HG03442 (cell line): ENCODE results near the gene CDH5.

Experiments
- ATAC-seq: cut with Tn5 transposase; IDR thresholded peaks from one replicate; pipeline ENCODE4 v1.9.1; 2021; ENCODE audit warnings: mild to moderate bottlenecking, moderate library complexity; ENCODE audit not compliant: unreplicated experiment

CDH5 gene

DNA sequence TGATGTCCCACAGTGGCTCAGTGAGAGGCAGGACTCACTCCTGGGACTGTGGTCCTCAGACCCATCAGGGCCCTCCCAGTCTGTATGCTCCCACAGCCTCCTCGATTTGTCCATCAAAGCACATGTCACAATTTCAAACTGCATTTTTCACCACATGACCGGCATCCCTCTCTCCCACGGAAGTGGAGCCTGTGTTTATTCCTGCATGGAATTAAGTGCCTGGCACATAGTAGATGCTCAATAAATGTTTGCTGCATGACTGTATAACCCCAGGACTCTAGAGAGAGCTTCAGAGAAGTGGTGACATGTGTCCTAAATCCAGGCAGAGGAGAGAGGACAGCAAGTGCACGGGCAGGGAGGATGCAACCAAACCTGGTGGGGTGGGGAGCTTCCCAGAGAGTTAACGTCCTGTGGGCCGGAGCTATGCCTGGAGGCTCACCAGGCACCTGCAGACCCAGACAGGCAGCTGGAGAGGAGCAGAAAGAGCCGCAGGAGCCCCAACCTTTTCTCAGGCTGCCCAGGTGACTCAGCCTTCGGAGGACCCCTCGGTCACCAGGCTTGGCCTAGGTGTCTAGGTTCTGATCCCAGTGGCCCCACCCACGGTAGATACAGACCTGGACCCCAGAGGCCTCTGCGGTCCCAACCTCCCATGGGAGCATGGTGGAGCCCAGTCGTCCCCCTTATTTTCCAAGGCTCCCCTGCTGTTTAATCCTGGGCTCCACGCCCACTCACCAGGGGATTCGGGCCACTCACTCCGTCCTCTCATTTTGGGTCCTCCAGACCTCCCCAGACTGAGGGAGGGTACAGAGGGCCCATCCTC lies 5.8 kb downstream of the CDH5 start:
- ATAC-seq = no peak

DNA sequence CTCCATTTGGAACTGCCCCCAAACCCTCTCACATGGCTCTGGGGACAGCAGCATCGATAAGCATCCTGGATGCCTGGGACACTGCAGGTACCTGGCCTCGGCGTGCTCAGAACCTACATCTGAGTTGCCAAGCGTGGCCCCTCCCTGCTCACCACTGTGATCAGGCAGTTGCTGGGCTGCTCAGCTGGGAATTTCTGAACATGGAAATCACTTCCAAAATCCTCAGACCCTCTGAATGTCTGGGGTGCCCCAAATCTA lies 6.3 kb downstream of the CDH5 start:
- no peak for ATAC-seq

DNA sequence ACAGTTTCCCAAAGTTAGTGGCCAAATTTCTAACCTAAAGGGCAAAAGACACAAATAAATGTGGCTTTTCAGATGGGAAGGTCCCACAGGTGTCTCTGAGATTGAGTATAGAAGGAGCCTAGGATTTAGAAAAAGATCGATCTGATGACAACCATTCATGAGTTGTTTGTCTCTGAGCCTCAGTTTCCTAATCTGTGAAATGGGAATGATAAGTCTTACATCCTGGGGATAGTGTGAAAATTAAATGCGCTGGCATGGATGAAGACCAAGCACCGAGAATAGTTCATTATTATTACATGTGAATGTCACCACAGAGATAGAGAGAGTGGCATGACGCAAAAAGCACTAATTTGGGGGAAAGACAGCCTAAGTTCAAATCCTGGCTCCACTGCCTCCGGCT lies 7.2 kb downstream of the CDH5 start:
- no peak for ATAC-seq

DNA sequence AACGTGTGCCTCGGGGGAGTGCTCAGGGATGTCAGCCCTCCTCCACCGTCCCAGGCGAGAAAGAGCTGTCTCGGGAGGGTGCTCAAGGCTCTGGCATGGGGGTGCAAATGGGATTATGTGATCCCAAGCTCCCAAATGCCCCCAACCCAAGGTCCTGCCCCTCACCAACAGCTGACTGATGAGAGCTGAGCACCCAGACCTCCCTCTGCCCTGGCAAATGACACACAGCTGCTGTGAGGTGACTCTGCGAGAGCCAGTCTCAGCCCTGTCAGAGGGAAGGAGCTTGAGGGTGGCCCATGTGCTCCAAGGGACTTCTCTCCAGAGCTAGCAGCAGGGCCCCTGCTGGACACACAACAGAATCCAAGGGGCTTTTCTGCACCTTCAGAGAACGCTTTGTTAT lies 7.7 kb downstream of the CDH5 start:
- no peak for ATAC-seq

DNA sequence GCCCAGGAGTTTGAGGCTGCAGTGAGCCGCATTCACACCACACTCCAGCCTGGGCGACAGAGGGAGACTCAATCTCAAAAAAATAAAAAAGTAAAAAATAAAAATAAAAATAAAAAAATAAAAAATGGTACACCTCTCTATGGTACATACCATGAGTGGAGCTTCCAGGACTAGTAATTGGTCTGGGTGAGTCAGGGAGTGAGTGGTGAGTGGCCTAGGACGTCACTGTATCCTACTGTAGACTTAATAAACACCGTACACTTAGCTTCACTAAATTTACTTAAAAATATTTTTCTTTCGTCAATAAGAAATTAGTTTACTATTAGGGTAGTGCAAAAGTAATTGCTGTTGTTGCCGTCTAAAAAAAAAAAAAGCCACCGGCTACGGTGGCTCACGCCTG lies 9.0 kb downstream of the CDH5 start:
- ATAC-seq = no peak

DNA sequence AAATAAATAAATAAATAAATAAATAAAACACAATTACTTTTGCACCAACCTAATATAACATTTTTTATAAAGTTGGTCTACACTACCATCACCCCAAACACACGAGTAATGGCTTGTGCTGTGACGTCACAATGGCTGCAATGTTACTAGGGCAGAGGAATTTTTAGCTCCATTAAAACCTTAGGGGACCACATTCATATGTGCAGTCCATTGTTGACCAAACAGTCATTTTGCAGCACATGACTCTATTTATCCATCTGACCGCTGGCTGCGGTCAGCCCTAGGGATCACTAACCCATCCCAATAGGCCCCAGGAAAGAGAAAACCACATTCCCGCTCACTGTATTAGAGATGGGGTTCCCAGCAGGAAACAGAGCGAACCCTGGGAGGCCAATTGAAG lies 9.6 kb downstream of the CDH5 start:
- no peak for ATAC-seq

DNA sequence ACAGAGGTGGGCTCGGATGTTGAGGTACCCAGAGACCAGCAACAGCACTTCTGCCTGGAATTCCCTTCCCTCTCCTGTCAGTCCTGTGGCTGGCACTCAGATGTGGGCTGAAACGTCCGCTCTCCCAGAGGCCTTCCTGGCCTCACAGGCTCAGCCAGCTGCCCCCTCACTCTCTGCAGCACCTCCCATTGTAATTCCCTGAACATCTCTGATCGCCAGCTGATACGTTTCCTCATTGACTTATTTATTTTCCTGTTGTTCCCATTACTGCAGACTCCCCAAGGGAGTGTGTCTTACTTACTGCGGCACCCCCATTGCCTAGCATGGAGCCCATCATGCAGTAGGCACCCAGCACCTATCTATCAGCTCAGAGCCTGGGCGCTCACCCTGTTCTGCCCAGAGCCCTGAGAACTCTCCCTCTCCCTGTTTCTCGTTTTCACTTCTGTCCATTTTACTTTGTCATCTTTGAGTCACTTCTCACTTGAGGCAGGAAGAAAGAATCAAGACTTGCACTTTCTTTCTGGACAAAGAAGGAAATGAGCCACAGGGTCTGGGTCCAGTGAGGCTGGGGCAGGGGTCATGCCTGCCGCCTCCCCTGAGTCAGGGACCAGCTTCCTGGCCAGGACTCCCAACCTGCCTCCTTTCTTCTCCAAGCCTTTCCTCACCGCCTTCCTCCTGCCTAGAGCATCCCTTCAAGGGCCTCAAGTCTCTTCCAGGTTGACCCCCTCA lies 10.2 kb downstream of the CDH5 start:
- ATAC-seq = no peak

DNA sequence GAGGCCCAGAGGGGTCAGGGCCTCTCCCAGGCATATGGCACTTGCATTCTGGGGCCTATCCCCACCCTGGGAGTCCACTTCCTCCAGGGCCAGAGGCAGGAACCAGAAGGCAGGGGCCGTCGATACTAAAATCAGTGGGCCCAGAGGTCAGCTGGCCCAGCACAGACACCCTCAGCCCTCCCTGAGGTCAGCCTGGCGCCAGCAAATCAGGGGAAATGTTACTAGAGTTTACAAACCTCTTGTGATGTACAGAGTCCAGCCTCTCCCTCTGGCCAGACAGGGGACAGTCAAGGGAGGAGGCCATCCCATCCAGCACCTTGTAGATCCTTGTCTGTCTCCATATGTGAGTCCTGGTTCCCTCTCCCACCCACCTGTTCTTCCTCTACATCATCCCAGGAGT lies 10.8 kb downstream of the CDH5 start:
- ATAC-seq = no peak

DNA sequence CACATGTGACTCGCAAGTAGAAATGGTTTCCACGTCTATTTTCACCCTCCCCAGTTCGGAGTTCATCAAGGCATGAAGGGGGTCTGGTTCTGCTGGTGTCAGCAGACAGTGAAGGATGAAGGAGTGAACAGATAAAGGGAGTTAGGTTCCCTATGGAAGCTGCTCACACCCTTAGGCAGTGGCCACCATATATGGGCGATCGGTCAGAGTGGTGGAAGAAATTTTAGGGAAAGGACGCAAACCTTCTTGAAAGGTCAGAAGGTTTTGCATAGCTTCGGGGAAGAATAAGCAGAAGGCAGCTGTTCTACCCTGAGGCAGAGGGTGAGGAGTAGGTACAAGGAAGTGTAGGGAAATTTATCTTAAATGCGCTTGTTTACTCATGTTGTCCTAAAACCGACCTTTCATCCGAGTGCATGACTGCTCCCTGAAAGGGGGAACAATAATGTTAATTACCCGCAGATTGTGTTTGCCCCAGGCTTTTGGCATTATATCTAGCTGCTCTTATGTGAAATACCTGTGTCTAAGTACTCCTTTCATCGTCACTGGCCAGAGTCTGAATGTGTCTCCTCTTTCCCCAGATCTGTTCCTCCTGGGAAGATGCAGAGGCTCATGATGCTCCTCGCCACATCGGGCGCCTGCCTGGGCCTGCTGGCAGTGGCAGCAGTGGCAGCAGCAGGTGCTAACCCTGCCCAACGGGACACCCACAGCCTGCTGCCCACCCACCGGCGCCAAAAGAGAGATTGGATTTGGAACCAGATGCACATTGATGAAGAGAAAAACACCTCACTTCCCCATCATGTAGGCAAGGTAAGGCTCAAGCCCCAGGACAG lies 12.5 kb downstream of the CDH5 start:
- ATAC-seq = no peak

DNA sequence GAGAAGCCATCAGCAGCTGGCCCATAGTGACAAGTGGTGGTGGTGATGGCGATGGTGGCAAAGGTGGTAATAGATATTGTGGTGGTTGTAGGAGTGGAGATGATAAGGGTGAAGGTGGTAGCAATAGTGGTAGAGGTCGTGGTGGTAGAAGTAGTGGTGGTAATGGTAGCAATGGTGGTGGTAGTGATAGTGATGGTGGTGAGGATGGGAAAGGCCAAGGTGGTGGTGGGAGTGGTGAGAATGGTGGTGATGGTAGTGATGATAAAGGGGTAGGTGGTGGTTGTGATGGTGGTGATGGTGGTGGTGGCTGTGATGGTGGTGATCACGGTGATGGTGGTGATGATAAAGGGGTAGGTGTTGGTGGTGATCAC lies 13.1 kb downstream of the CDH5 start:
- no peak for ATAC-seq

DNA sequence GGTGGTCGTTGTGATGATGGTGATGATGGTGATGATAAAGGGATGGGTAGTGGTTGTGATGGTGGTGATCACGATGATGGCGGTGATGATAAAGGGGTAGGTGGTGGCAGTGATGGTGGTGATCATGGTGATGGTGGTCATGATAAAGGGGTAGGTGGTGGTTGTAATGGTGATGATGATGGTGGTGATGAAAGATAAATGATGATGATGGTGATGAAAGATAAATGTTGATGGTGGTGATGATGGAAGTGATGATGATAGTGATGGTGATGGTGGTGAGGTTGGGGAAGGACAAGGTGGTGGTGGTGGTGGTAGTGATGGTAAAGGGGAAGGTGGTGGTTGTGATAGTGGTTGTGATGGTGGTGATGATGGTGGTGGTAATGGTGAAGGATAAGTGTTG lies 13.9 kb downstream of the CDH5 start:
- no peak for ATAC-seq

DNA sequence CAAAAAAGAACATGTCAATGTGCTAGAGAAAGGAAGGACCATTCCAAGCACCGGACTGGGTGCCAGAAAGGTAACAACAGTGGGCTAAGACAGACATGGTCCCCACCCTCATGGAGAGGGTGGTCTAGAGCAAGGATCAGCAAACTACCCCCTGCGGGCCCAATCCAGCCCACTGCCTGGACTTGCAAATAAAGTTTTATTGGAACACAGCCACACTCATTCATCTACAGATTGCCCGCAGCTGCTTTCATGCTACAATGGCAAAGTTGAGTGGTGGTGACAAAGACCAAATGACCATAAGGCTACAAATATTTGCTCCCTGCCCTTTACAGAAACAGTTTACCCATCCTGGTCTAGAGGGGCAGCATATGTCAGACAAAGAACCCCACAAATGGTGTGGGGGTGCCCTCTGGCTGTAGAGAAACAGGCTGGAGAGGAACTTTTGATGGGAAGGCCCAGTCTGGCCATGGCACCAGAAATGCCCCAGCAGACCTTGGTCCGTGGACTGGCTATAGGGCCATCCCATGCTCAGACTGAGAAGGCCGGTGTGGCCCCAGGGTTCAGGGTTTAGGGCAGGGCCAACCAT lies 15.2 kb downstream of the CDH5 start:
- no peak for ATAC-seq

DNA sequence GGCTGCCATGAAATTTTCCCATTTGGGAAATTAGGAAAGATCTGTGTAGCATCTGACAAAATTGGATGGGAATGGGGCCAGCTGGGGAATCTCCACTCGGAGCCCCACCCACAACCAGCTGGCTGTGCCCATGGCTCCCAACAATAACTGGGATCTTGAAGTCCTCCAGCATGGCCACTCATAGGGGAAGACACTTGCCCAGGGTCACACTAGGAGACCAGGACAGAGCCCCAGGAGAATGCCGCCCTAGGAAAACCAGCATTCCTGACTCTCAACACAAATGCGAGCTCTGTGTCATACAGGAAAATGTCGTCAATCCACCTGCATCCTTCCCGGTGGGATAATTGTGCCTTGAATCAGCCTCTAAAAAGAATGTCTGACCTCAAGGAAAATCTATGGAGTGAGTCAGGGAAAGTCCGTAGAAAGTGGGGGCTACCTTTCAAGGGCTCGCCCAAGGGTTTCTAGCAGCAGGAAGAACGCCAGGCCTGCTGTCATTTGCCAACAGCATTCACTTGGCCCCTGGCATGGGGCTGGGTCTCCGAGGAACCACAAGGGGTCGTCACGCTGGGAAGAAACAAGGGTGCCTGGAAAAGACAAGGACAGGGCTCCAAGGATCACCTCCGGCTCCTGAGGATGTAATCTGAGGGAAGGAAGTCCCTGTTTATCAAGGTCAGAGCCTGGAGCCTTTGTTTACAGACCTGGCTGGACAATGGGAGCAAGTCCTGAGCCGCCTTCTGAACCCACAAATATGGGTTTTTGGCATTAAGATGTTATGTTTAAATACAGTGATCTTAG lies 15.9 kb downstream of the CDH5 start:
- no peak for ATAC-seq

DNA sequence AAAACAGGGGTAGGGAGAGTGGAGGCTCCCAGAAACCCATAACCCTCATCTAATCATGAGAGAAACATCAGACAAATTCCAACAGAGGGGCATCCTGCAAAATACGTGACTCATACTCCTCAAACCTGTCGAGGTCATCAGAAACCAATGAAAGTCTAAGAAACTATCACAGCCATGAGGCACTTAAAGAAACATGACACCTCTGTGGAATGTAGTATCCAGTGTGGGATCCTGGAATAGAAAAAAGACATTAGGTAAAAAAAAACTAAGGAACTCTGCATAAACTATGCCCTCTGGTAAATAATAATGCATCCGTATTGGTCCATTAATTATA lies 16.4 kb downstream of the CDH5 start:
- ATAC-seq = no peak

DNA sequence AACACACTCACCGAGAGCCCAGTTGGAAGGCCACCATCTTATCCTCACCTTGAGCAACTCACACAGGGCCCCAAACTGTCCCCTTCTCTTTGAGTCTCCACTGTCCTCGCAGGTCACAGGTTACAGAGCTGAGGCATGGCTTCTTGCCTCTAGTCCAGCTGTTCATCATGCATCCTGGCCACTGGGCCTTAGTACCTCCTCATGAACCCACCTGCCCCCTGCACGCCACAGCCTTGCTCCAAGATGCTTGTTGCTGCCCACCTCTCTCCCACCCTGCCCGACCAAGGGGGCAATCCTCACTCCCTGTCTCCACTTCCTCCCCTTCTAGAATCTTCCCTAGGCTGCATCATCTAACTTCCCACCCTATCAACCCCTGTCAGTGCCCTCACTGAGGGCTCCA lies 17.1 kb downstream of the CDH5 start:
- ATAC-seq = no peak

DNA sequence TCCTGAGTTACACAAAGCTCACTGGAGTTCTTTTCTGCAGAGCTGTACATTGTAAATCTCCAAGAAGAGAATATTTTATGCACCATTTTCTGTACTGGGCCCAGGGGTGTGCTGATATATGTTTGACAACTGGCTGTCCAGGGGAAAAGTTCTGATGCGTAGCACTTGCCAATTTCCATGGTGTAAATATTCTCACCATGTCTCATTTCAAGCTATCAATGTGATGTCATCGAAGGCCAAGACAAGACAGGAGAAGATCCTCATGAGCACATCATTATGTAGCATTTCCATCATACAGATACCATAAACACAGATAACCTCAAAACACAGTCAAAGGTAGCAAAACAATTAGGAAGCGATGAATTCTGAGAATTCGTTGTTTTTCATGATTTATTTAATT lies 18.9 kb downstream of the CDH5 start:
- ATAC-seq = no peak

DNA sequence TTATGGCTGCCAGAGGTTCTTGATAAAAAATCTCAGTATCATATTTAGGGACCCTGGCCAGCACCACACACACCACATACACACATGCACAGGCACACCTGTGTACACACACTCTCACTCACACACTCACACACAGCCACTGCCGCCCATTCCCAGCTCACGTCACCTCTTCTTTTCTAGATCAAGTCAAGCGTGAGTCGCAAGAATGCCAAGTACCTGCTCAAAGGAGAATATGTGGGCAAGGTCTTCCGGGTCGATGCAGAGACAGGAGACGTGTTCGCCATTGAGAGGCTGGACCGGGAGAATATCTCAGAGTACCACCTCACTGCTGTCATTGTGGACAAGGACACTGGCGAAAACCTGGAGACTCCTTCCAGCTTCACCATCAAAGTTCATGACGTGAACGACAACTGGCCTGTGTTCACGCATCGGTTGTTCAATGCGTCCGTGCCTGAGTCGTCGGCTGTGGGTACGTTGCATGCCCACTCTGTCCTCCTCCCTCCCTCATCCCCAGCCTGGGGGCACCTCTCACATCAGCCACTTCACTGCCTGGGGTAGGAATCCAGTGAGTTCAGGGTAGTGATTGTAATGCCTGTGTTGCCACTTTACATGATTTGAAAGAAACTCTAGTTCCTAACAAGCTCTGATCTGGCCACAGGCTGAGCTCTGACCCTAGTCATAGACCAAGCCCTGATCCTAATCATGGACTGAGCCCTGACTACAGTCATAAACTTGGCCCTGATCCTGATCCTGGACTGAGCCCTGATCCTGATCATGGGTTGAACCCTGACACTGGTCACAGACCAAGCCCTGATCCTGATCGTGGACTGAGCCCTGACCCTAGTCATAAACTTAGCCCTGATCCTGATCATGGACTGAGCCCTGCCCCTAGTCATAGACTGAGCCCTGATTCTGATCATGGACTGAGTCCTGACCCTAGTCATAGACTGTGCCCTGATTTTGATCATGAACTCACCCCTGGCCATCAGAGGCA lies 20.4 kb downstream of the CDH5 start:
- ATAC-seq = no peak

DNA sequence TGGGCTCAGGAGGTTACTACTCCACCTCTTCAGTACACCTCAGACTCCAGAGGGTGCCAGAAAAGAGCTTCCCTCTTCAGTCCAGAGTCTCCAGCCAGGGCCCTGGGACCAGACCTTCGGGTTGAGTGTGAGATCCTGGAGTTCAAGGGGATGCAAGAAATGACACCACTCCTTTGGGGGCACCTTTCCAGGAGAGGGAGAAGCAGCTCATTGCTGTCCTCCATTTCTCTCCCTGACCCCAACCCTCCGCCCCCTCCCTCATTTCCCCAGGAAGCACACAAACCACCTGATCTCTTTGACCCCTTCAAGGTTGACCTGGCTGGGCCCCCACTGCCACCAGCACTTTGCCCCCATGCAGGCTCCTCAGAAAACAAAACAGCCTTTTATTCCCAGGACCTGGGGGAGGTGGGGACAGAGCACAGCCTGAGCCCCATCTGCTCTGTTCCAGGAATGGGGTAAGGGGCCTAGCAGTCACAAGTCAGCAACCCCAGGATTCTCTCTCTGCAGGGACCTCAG lies 21.4 kb downstream of the CDH5 start:
- ATAC-seq = no peak

DNA sequence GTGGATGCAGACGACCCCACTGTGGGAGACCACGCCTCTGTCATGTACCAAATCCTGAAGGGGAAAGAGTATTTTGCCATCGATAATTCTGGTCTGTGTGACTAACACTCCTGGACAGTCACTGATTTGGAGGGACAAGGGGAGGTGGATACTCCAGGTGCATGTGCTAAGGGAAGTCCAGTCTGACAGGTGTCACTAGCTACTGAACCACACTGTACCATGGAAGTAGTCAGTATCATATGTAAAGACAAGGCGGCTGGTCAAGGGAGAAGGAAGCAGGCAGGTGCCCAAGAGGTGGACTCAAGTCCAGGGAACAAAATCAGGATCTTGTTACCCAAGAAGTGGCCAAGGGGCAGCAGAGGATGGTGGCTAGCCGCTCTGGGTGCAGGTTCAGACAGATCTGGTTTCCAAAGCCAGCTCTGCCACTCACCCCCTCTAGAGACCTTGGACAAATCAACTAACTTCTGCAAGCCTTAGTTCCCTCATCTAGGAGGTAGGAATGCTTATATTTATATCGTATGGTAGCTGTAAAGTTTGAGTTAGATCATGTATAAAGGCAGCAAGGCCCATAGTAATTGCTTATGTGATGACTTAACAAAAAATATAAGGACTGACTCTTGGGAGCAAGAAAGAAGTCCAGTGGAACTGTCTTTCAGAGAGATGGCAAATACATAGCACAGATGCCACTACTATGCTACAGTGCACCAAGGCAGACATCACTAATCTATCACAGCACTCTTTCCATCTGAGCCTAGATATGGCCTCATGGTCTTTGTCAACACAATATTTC lies 22.1 kb downstream of the CDH5 start:
- no peak for ATAC-seq
